H4 (cell line): ENCODE results near the gene TPD52L2. TPM values are rescaled to one million over a fixed set of nuclear protein-coding genes. Genes with fewer than 3 reads are reported as not detected.
"Not testable (repeated sequence)": the region's sequence is repeated elsewhere in the genome, so short reads cannot be mapped to it uniquely, and the experiment has no call there.

Experiments
- DNase-seq: peaks from one replicate; pipeline ENCODE4 v3.0.0-alpha.2; 2015; ENCODE audit warnings: low spot score
- total RNA-seq: library from RNA; depleted of rRNA; stranded (reverse); fragments of >200 nt; shearing (Covaris generic); gene quantifications from 2 replicates; pipeline ENCODE4 v1.2.3, GENCODE V29; 2014

The TPD52L2 gene
- total RNA-seq, 1 experiment from 2014 or later = 56.7 TPM

DNA sequence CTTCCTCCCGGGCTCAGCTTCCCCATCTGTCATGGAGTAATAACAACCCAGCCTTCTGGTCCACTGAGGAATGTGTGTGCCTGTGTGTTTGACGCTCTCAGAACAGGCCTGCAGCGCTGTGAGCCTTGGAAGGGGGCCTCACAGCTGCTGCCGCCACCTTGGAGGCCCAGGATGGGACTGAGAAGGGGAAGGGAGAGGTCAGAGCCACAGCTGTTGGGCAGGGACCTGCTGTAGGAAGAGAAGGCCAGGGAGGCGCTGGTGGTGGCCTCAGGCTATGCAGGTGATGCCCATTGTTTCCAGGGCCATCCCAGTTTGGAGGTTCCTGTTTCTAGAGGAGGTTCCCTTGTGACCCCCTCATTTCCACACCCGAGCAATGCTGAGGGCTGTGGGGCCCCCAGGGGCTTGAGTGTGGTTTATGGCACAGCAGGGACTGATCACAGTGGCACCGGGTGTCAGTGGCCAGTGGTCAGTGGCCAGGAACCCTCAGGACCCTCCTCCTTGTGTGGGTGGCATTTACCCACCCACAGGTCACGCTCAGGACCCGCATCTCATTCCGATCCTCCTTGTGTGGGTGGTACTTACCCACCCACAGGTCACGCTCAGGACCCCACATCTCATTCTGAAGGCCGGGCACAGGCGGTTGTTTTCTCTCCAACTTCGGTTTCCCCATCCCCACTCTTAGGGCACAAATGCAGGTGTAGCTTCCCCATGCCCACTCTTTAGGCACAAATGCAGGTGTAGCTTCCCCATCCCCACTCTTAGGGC is 14.0 kb downstream of the TPD52L2 start:
- no peak for DNase-seq

DNA sequence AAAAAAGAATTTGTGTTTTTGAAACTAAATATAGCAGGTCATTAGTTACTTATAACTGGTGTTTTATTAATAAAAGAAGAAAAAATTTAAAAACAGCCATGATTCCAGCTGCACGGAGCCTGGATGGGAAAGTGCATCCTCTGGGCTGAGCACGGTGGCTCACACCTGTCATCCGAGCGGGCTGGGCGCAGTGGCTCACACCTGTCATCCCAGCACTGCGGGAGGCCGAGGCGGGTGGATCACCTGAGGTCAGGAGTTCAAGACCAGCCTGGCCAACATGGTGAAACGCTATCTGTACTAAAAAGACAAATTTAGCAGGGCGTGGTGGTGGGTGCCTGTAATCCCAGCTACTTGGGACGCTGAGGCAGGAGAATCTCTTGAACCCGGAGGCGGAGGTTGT is 15.8 kb downstream of the TPD52L2 start:
- not testable (repeated sequence) for DNase-seq

DNA sequence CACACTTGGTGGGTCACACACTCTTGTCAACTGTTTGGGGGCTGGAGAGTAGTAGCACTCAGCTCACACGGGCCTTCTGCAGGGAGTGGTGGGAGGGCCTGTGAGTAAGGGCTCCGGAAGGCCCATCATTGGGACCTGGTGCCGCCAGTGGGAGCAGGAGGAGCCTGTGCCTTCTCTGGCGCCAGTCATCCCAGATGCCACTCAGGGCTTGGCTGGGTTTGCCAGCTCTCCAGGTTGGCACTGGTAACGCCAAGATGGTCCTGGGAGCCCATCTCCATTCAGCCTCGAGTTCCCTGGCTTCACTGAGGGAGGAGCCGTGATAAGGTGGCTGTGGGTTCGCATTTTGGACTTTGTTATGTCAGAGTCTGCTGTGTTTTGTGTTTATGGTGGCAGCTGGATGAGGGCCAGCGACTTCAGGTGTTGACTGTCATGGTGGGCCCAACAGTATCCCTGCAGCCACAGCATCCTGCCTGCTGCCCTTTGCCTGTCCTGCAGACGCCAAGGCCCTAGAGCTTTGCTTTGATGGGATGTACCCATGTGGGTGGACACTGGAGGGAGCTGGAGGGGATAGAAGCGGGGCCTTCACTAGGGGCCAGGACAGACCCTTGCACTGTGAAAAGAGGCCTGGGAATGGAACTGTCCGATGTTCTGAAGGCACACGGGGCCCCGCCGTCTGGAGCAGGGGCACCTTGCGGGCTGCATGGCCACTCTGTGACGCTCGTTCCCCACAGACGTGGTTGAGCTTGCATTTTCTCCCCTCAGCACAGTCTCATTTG is 16.6 kb downstream of the TPD52L2 start:
- DNase-seq = no peak

GRCh38 chr20:63882257-63883200 is 17.5 kb downstream of the TPD52L2 start:
- DNase-seq = no peak

- DNase-seq = no peak
These were observed 18.1 kb downstream of the TPD52L2 start for GRCh38 chr20:63883201-63883593.

- DNase-seq = no peak
These were observed 19.6 kb downstream of the TPD52L2 start for GRCh38 chr20:63884506-63885263.

DNA sequence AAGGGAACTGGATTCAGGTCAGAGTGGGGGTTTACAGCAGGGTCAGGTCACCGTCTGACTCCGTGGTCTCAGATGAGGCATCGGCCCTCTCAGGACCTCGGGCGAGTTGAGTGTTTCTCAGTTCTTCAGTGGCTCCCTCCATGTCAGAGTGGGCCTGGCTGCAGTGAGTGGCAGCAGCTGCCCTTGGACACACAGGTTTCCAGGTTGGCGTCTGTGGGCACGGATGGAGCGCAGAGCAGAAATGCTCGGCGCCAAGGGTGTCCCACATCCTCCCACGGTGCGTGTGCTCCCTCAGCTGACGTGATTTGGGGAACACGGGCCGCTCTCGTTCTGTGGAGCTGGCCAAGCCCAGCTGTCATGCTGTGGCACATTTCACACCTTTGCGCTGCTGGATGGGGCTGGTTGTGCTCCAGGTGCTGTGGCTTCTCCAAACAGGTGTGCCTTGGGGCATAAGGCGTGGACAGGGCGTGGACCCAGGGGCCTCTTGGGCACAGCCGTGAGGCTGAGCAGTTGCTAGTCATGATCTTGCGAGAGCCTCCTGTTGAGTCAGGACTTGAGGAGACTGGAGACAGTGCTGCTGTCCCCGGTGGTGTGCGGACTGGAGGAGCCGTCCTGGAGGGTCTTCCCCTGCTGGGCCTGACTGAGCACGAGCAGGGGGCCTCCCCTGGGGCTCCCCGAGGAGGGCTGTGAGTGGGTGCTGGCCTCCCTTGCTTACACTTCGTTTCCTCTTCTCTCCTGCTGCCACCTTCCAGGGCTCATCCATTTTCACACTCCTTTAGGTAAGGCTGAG is 20.4 kb downstream of the TPD52L2 start:
- no peak for DNase-seq

GRCh38 chr20:63886054-63886419 is 21.0 kb downstream of the TPD52L2 start:
- DNase-seq = no peak

- no peak for DNase-seq
These were observed 21.9 kb downstream of the TPD52L2 start for GRCh38 chr20:63886921-63887320.

- DNase-seq = no peak
These were observed 24.5 kb downstream of the TPD52L2 start for GRCh38 chr20:63889241-63890200.

- no peak for DNase-seq
These were observed 25.1 kb downstream of the TPD52L2 start for GRCh38 chr20:63890201-63890576.

GRCh38 chr20:63890616-63891015 is 25.5 kb downstream of the TPD52L2 start:
- no peak for DNase-seq

GRCh38 chr20:63891061-63892002 is 26.3 kb downstream of the TPD52L2 start:
- no peak for DNase-seq

DNA sequence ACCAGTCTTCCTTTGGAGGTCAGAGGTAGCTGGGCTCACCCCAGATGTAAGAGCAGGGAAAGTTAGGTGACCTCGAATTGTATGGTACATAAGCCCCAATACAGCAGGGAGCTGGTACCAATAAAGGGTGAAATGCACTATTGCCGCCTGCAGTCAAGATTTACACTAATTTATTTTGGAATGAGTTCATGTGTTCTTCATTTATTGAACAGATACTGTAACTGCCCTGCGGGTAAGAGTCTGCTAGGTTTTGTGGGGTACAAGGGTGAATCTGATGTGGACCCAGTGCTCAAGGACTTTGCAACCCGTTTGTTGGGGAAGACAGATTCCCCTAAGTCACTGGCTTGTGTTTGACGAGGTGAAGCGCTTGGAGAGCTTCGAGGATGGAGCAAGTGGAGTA is 27.3 kb downstream of the TPD52L2 start:
- no peak for DNase-seq

GRCh38 chr20:63893999-63894357 is 28.9 kb downstream of the TPD52L2 start:
- no peak for DNase-seq

DNA sequence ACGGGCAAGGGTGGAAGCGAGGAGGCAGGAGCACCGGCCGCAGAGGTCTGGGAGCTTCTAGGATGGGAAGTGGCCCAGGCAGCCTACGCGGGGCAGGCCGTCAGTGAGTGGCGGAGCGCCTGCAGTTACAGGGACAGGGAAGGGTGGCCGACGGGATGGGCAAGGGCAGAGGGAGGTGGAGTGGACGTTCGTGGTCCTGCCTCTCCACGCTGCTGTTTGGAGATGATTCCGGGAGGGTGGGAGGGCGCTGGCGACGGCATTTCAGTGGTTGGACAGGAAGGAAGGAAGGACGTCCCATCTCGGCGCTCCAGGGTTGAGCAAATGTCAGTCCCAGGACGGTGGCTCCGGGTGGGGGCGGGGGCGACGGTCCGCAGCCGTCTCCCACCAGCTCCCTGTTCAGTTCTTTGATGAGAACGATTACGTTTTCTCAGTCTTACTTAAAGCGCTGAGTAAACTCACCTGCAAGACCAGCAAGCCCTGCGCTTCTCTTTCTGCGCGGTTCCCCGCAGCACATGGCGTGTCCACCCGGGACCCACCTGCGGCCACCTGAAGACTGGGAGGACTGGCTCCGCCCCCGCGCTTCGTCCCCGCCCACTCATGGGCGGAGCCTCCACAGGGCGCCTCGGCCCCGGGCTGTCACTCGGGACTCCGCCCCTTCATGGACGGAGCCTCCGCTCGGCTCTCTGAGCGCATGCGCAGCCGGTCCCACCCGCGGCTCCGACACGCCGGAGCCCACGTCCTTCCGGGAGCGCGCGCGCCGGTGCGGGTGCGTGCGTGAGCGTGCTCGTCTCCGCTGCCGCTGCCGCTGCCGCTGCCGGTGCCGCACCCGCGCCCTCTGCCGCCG is 29.5 kb downstream of the TPD52L2 start, which contains the start of gene DNAJC5:
Gene DNAJC5, plus strand, starts transcription at position 769 of the 844 bp plus-strand sequence. CDS start 33,220 bp downstream, outside the sequence.
- peak; percentile 84 for DNase-seq
